Mucosa of stomach (tissue), 1 donor: ENCODE measurements around the gene CNGA2.

Experiments
- H3K27me3 ChIP-seq: one replicate; pipeline ENCODE4 v1.7.0; 2013; ENCODE audit warnings: mild to moderate bottlenecking, low read length; ENCODE audit not compliant: control insufficient read depth, insufficient read depth
- H3K36me3 ChIP-seq: one replicate; pipeline ENCODE4 v1.7.0; 2013; ENCODE audit warnings: low read length; ENCODE audit not compliant: control insufficient read depth, insufficient read depth
- H3K4me1 ChIP-seq: one replicate; pipeline ENCODE4 v1.7.0; 2013; ENCODE audit warnings: mild to moderate bottlenecking, low read length; ENCODE audit not compliant: control insufficient read depth, insufficient read depth
- H3K4me3 ChIP-seq: one replicate; pipeline ENCODE4 v1.7.0; 2013; ENCODE audit warnings: low read length
- H3K9ac ChIP-seq: one replicate; pipeline ENCODE4 v1.7.0; 2013; ENCODE audit warnings: mild to moderate bottlenecking, low read length, moderate library complexity
- H3K9me3 ChIP-seq: one replicate; pipeline ENCODE4 v1.7.0; 2013; ENCODE audit warnings: mild to moderate bottlenecking, low read length, moderate library complexity; ENCODE audit not compliant: control insufficient read depth
- donor health status: Pancreatic carcinoma.

Gene CNGA2

DNA sequence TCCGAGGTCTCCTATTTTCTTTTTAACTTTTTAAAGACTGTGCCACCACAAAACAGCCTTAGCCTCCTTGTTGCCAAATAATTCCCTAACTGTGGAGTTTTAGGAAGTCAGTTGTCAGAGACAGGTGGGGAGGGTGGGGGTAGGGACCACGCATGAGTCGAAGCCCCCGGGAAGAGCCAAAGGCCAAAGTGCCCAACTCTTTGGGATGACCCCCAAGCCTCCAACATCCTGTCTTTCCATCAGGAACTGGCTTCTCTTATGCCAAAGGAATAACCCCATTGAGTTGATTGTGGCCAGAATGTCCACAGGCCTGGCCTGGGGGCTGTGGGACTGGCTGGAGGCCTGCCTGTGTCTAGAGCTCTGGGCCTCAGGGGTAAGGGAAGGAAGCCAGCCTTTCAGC lies 33.5 kb upstream of the CNGA2 start:
- H3K4me3 ChIP-seq = no peak overlapping the region

DNA sequence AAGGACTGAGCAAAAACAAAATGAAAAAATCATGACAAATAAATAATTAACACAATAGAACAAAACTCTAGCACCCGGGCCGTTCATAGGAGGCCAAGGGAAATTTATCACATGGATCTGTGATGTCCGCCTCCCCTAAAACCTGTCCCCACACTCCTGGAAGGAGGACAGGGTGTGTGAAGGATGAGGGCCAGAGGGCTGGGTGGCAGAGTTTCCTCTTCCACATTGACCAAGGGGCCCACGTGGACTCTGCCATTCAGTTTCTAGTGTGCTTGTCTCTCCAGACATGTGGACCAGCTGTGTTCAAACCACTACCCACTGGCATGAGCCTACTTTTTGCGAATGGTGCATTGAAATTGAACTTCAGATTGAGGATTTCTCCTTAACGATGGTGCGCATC lies 33.0 kb upstream of the CNGA2 start:
- no peaks in the 10 kb centered on the region for H3K27me3 ChIP-seq
- no peak overlapping the region for H3K4me3 ChIP-seq
- no peaks in the 10 kb centered on the region for H3K36me3 ChIP-seq
- H3K9ac ChIP-seq = no peak overlapping the region
- H3K4me1 ChIP-seq = no peaks in the 10 kb centered on the region
- H3K9me3 ChIP-seq = no peaks in the 10 kb centered on the region

More for the DNA sequence above, 33.5 kb upstream of the CNGA2 start:
- H3K27me3 ChIP-seq = no peaks in the 10 kb centered on the region
- H3K9ac ChIP-seq = no peak overlapping the region
- H3K4me1 ChIP-seq = no peaks in the 10 kb centered on the region
- no peaks in the 10 kb centered on the region for H3K9me3 ChIP-seq
- no peaks in the 10 kb centered on the region for H3K36me3 ChIP-seq

DNA sequence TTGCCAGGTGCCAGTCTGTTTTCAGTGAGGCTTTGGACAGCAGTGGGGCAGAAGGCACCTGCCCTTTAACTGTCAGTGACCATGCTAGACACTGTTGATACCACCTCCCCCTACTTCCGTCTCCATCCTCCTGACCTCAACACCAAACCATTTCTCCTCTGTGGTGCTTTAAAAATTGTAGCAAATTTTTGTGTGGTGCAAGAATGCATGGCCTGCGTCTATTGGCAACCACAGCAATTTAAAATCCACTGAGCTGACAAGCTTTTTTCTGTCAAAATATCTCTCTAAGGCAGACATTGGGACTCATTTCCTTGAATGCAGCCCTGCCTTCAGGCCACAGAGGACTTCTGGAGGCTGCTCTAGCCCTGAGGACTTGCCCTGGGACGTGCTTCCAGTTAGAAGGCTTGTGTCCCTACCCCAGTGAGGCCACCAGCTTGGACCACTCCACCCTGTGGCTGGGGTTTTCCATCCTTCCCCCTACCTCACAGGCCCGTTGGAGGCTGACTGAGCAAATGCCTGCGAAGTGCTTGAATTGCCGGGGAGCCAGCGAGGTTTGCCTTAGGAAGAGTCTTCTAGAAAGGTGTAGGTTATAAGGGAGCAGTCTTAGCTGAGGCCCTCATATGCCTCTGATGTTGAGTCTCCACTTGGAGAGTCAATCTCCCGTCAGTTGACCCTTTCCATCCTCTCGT lies 32.4 kb upstream of the CNGA2 start:
- no peak overlapping the region for H3K9ac ChIP-seq
- H3K27me3 ChIP-seq = no peaks in the 10 kb centered on the region
- no peaks in the 10 kb centered on the region for H3K9me3 ChIP-seq
- H3K4me1 ChIP-seq = no peaks in the 10 kb centered on the region
- H3K4me3 ChIP-seq = no peak overlapping the region
- H3K36me3 ChIP-seq = no peaks in the 10 kb centered on the region

DNA sequence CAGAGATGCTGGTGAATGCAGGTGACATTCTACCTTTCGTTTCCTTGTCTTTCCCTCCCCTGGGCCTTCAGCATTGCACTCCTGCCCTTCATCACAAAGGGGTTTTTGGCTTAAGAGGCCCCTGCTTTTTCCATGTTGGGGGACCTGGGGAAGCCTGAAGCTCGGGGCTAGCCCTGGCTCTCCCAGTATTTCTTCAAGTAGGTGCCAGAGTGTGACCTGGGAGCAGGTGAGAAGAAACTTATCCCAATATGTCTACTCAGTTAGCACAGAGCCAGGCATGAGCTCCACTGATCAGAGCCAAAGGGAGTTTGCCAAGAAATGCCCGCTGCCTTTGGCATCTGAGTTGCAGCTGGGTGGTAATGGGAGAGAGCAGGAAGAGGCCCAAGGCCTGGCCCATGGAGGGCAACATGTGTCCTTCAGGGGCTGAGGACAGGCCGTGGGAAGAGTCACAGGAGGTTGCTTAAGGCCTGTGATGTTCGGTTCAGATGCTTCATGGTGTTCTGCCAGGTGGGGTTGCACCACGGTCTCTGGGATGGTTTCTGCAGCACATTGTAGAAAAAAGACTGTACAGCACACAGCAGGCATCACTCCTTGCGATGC lies 31.7 kb upstream of the CNGA2 start:
- H3K9me3 ChIP-seq = no peaks in the 10 kb centered on the region
- no peak overlapping the region for H3K4me3 ChIP-seq
- H3K27me3 ChIP-seq = no peaks in the 10 kb centered on the region
- no peaks in the 10 kb centered on the region for H3K4me1 ChIP-seq
- H3K9ac ChIP-seq = no peak overlapping the region
- no peaks in the 10 kb centered on the region for H3K36me3 ChIP-seq

DNA sequence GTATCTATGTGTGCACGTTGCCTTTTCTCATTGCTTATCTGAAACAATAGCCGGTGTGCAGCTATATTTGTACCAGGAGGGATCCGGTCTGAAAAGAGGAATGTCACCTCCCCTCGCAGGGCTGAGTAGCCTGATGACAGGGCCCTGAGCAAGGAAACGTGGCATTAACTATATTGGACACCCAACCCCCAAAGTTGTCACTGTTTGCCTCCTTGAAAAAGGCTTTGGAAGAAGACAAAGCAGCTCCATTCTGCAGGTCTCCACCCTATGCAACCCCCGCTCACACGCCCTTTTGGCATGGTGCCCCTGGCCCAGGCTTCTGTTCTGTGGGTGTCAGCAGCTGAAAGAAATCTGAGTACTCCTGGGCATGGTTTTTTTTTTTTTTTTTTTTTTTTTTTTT lies 31.1 kb upstream of the CNGA2 start:
- Histone ChIP-seq H3K4me1 (no peaks in the 10 kb centered on the region), H3K9me3 (no peaks in the 10 kb centered on the region), H3K4me3 (no peak overlapping the region), H3K27me3 (no peaks in the 10 kb centered on the region), H3K36me3 (no peaks in the 10 kb centered on the region), H3K9ac (no peak overlapping the region)

DNA sequence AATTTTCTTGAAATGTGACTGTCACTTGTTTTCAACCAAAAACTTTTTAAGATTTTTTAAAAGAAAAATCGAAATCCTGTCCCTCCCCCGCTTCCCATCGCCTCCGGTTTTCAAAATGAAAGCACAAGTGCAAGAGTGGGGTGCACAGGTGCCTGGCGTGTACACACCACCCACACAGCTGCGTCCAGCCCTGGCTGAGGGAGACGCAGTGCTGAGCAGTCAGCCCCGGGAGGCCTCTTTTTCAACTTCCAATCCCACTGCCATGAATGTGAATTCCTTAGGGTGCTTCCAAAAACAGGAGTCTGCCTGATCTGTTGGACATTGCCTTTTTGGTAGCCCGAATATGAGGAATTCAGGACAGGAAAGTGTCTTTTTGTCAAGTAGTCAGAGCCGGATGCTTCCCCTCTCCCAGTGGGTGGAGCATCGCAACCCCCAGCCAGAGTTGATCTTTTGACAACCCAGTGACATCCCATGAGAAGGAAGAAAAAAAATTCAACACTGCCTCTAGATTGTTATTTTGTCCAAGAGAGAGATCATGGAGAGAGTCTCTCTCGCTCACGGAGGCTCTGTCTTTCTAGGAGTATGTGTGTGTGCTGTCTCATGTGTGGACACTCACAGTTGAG lies 30.4 kb upstream of the CNGA2 start:
- H3K9ac ChIP-seq = no peak overlapping the region
- no peaks in the 10 kb centered on the region for H3K36me3 ChIP-seq
- H3K27me3 ChIP-seq = no peaks in the 10 kb centered on the region
- no peaks in the 10 kb centered on the region for H3K4me1 ChIP-seq
- no peak overlapping the region for H3K4me3 ChIP-seq
- H3K9me3 ChIP-seq = no peaks in the 10 kb centered on the region

DNA sequence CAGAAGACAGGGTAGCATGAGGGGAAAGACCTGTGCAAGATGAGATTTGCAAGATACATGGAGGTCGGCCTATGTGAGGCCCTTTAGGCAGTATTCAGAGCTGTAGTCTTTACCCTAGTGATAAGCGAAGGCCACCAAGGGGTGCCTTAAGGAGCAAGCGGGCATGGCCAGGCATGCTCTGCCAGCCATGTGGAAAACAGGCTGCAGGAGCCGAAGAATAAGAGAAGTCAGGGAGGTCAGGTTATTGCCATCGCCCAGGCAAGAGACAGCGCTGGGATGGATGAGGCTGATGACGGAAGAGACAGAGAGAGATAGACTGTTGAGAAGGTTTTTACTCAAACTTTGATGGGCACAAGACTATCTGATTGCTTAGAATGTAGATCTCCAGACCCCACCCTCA lies 25.7 kb upstream of the CNGA2 start:
- H3K4me3 ChIP-seq = no peak overlapping the region
- no peaks in the 10 kb centered on the region for H3K4me1 ChIP-seq
- no peaks in the 10 kb centered on the region for H3K9me3 ChIP-seq
- H3K36me3 ChIP-seq = no peaks in the 10 kb centered on the region
- H3K9ac ChIP-seq = no peak overlapping the region
- H3K27me3 ChIP-seq = no peaks in the 10 kb centered on the region

DNA sequence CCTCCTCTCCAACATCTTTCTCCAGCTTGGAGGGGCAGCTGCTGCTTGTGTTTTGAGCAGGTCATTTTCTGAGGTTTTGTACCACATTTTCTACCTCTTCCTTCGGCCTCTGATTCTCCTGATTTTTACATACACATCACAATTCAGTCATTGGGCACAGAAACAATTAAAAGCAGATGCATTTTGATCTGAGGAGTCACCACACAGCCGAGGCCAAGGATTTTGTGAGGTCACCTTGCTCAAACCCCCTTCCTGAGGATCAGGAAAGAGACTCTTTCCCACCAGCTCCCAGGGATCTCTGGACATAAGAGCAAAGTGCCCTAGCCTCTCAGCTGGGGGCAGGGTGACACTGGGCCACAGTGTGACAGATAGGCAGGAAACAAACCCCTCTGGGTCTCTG lies 24.1 kb upstream of the CNGA2 start:
- no peak overlapping the region for H3K4me3 ChIP-seq
- no peak overlapping the region for H3K9ac ChIP-seq
- no peaks in the 10 kb centered on the region for H3K27me3 ChIP-seq
- no peaks in the 10 kb centered on the region for H3K4me1 ChIP-seq
- no peaks in the 10 kb centered on the region for H3K36me3 ChIP-seq
- H3K9me3 ChIP-seq = no peaks in the 10 kb centered on the region

DNA sequence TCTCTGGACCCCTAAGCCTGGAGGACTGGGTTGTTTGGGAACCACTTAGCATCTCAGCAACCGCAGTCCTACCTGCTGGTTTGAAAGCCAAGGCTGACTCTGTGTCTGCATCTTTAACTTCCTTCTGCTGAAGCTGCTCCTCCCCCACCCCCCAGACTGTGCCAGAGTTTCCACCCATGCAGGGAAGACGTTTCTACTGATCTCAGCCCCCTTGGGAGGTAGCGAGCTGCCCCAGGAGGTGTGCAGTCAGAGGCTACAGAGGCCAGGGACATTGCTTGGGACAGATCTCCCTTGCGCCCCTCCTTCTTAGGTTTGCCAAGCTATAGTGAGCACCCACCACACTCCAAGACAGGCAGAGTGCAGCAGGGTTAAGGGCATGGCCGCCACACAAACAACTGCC lies 23.4 kb upstream of the CNGA2 start:
- no peaks in the 10 kb centered on the region for H3K36me3 ChIP-seq
- H3K9me3 ChIP-seq = no peaks in the 10 kb centered on the region
- no peak overlapping the region for H3K9ac ChIP-seq
- no peaks in the 10 kb centered on the region for H3K4me1 ChIP-seq
- no peak overlapping the region for H3K4me3 ChIP-seq
- H3K27me3 ChIP-seq = no peaks in the 10 kb centered on the region

DNA sequence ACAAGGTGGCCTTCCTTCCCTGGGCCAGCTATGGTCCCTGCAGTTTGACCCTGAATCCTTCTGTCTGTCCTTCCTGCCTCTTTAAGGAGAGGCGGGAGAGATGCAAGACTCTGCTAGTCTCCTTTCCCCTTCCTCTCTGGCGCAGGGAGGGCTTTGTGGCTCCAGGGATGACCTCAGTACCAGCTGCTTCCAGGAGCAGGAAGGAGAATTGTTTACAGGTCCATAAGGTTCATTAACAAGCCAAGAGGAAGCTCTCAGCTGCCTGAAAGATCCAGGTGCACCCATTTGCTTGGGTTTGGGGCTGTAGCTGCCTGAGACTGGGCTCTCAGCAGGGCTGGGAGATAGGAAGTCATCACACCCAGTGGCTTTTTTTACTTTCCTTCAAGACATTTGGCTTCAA lies 22.8 kb upstream of the CNGA2 start:
- Histone ChIP-seq H3K9me3 (no peaks in the 10 kb centered on the region), H3K36me3 (no peaks in the 10 kb centered on the region), H3K4me1 (no peaks in the 10 kb centered on the region), H3K4me3 (no peak overlapping the region), H3K9ac (no peak overlapping the region), H3K27me3 (no peaks in the 10 kb centered on the region)

DNA sequence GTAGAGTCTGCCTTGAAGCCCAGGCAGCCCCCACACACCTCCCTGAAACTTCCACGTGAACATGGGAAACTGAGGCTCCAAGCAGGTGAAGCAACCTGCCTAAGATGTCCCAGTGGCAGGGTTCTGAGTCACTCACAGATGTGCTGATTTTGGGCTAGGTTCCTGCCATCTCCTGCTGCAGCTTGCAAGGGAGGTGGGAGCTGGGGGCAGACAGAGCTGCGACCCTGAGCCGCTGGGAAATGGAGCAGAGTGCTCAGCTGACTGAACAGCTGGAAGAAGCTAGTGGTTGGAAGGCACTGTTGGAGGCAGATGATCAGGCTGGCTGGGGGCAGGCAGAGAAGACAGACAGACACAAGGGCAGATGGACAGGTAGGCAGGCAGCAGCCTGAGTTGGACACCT lies 22.3 kb upstream of the CNGA2 start:
- H3K9ac ChIP-seq = no peak overlapping the region
- no peaks in the 10 kb centered on the region for H3K9me3 ChIP-seq
- no peaks in the 10 kb centered on the region for H3K27me3 ChIP-seq
- H3K4me1 ChIP-seq = no peaks in the 10 kb centered on the region
- H3K36me3 ChIP-seq = no peaks in the 10 kb centered on the region
- no peak overlapping the region for H3K4me3 ChIP-seq

DNA sequence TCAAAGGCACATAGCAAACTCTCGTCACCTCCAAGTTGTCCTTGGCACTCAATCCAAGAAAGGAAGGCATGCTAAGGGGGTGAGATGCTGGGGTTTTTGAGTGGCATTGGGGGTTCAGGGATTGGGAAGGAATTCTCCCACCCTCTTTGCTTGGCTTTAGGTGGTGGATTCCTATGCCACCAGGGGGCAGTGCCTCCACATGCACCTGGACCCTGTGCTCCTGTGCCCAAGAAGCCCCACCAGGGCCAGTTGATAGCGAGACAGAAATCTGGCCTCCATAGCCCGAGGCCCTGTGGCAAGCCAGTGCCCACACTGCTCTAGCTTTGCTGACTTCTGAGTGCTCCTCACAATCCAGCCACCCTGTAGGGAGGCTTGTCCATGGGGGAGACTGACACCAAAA lies 20.7 kb upstream of the CNGA2 start:
- H3K9me3 ChIP-seq = no peaks in the 10 kb centered on the region
- H3K4me1 ChIP-seq = no peaks in the 10 kb centered on the region
- no peaks in the 10 kb centered on the region for H3K27me3 ChIP-seq
- H3K4me3 ChIP-seq = no peak overlapping the region
- H3K9ac ChIP-seq = no peak overlapping the region
- no peaks in the 10 kb centered on the region for H3K36me3 ChIP-seq
